Duodenal mucosa (tissue), 2 donors: ENCODE data around the gene FAM184B.

ENCODE experiments used
- H3K27ac ChIP-seq: one replicate; pipeline ENCODE4 v1.7.0; 2013; ENCODE audit warnings: low read depth, low read length
- H3K27me3 ChIP-seq, 2 donors: one replicate each; pipeline ENCODE4 v1.7.0; 2013; ENCODE audit warnings: low read length in 2 of 2, control low read depth in 1 of 2; ENCODE audit not compliant: insufficient read depth in 2 of 2, control insufficient read depth in 1 of 2
- H3K36me3 ChIP-seq, 2 donors: one replicate each; pipeline ENCODE4 v1.7.0; 2013; ENCODE audit warnings: low read length in 2 of 2, control low read depth in 1 of 2; ENCODE audit not compliant: insufficient read depth in 2 of 2, control insufficient read depth in 1 of 2
- H3K4me1 ChIP-seq, 2 donors: one replicate each; pipeline ENCODE4 v1.7.0; 2013; ENCODE audit warnings: low read length in 2 of 2, control low read depth in 1 of 2; ENCODE audit not compliant: insufficient read depth in 2 of 2, control insufficient read depth in 1 of 2
- H3K4me3 ChIP-seq, 2 donors: one replicate each; pipeline ENCODE4 v1.7.0; 2013; ENCODE audit warnings: low read length in 2 of 2, low read depth in 1 of 2
- H3K9ac ChIP-seq, 2 donors: one replicate each; pipeline ENCODE4 v1.7.0; 2013; ENCODE audit warnings: low read length in 2 of 2, low read depth in 1 of 2
- H3K9me3 ChIP-seq, 2 donors: one replicate each; pipeline ENCODE4 v1.7.0; 2013; ENCODE audit warnings: low read length in 2 of 2, control low read depth in 1 of 2; ENCODE audit not compliant: control insufficient read depth in 1 of 2

Gene FAM184B

GRCh38 chr4:17647176-17647806 lies 134.1 kb downstream of the FAM184B start:
- H3K4me1 ChIP-seq, result no peaks in the 10 kb centered on the region
- no peak overlapping the region for H3K9ac ChIP-seq
- no peaks in the 10 kb centered on the region for H3K27me3 ChIP-seq
- H3K27ac ChIP-seq, result no peak overlapping the region
- no peak overlapping the region for H3K4me3 ChIP-seq
- H3K36me3 ChIP-seq, result no peaks in the 10 kb centered on the region
- no peaks in the 10 kb centered on the region for H3K9me3 ChIP-seq

- Histone ChIP-seq H3K4me1 (no peaks in the 10 kb centered on the region), H3K4me3 (no peak overlapping the region), H3K9me3 (no peaks in the 10 kb centered on the region), H3K36me3 (no peaks in the 10 kb centered on the region), H3K27ac (no peak overlapping the region), H3K27me3 (no peaks in the 10 kb centered on the region), H3K9ac (no peak overlapping the region)
Observed at GRCh38 chr4:17646693-17647092, 134.7 kb downstream of the FAM184B start.

GRCh38 chr4:17642398-17642783 lies 139.0 kb downstream of the FAM184B start:
- Histone ChIP-seq H3K27me3 (no peaks in the 10 kb centered on the region), H3K27ac (no peak overlapping the region), H3K36me3 (no peaks in the 10 kb centered on the region), H3K4me1 (no peaks in the 10 kb centered on the region), H3K4me3 (no peak overlapping the region), H3K9me3 (no peaks in the 10 kb centered on the region), H3K9ac (no peak overlapping the region)

- Histone ChIP-seq H3K4me3 (no peak overlapping the region), H3K9me3 (no peaks in the 10 kb centered on the region)
Observed at GRCh38 chr4:17639136-17639535, 142.3 kb downstream of the FAM184B start.

GRCh38 chr4:17636696-17637622 lies 144.5 kb downstream of the FAM184B start:
- Histone ChIP-seq H3K9me3 (no peaks in the 10 kb centered on the region), H3K9ac (no peak overlapping the region), H3K27me3 (no peaks in the 10 kb centered on the region), H3K4me1 (no peaks in the 10 kb centered on the region), H3K36me3 (peaks cover 8 to 19% of the 10 kb centered on the region in 2 donors), H3K4me3 (no peak overlapping the region), H3K27ac (no peak overlapping the region)

More at GRCh38 chr4:17639136-17639535, 142.3 kb downstream of the FAM184B start:
- Histone ChIP-seq H3K36me3 (peaks cover 0 to 4% of the 10 kb centered on the region in 2 donors), H3K27me3 (no peaks in the 10 kb centered on the region), H3K27ac (no peak overlapping the region), H3K9ac (no peak overlapping the region), H3K4me1 (no peaks in the 10 kb centered on the region)

- no peak overlapping the region for H3K9ac ChIP-seq
Observed at GRCh38 chr4:17636341-17636695, 145.1 kb downstream of the FAM184B start.

GRCh38 chr4:17635056-17635455 lies 146.4 kb downstream of the FAM184B start:
- H3K27ac ChIP-seq, result no peak overlapping the region
- H3K4me1 ChIP-seq, result no peaks in the 10 kb centered on the region
- no peaks in the 10 kb centered on the region for H3K27me3 ChIP-seq
- peaks cover 11 to 34% of the 10 kb centered on the region in 2 donors for H3K36me3 ChIP-seq
- no peak overlapping the region for H3K4me3 ChIP-seq
- no peaks in the 10 kb centered on the region for H3K9me3 ChIP-seq
- no peak overlapping the region for H3K9ac ChIP-seq

More at GRCh38 chr4:17636341-17636695, 145.1 kb downstream of the FAM184B start:
- Histone ChIP-seq H3K4me1 (no peaks in the 10 kb centered on the region), H3K27me3 (no peaks in the 10 kb centered on the region), H3K27ac (no peak overlapping the region), H3K9me3 (no peaks in the 10 kb centered on the region), H3K36me3 (peaks cover 8 to 24% of the 10 kb centered on the region in 2 donors), H3K4me3 (no peak overlapping the region)

GRCh38 chr4:17633600-17633999 lies 147.8 kb downstream of the FAM184B start:
- no peaks in the 10 kb centered on the region for H3K9me3 ChIP-seq
- H3K9ac ChIP-seq, result no peak overlapping the region
- H3K27me3 ChIP-seq, result no peaks in the 10 kb centered on the region
- peaks cover 18 to 48% of the 10 kb centered on the region in 2 donors for H3K36me3 ChIP-seq
- H3K4me1 ChIP-seq, result no peaks in the 10 kb centered on the region
- H3K4me3 ChIP-seq, result no peak overlapping the region
- H3K27ac ChIP-seq, result no peak overlapping the region

- no peak overlapping the region for H3K4me3 ChIP-seq
- H3K27me3 ChIP-seq, result no peaks in the 10 kb centered on the region
- H3K36me3 ChIP-seq, result peaks cover 32 to 81% of the 10 kb centered on the region in 2 donors
Observed at GRCh38 chr4:17630228-17630627, 151.2 kb downstream of the FAM184B start.

GRCh38 chr4:17624821-17625220 lies 156.6 kb downstream of the FAM184B start:
- Histone ChIP-seq H3K36me3 (peaks cover 42 to 97% of the 10 kb centered on the region in 2 donors), H3K27me3 (no peaks in the 10 kb centered on the region), H3K27ac (no peak overlapping the region), H3K4me1 (no peaks in the 10 kb centered on the region), H3K9ac (no peak overlapping the region), H3K4me3 (no peak overlapping the region), H3K9me3 (no peaks in the 10 kb centered on the region)

More at GRCh38 chr4:17630228-17630627, 151.2 kb downstream of the FAM184B start:
- H3K9ac ChIP-seq, result no peak overlapping the region
- H3K27ac ChIP-seq, result no peak overlapping the region
- no peaks in the 10 kb centered on the region for H3K4me1 ChIP-seq
- no peaks in the 10 kb centered on the region for H3K9me3 ChIP-seq
